Fibroblast of mammary gland (primary cell): ENCODE data around the gene NF1.

Source experiments
- DNase-seq: peaks from one replicate; pipeline ENCODE4 v3.0.0-alpha.2; 2010; ENCODE audit warnings: low read depth
- H3K4me3 ChIP-seq: 2 replicates; pipeline ENCODE4 v1.5.1; 2011; ENCODE audit warnings: low read depth, mild to moderate bottlenecking, low read length, moderate library complexity; ENCODE audit not compliant: control insufficient read depth
- TF ChIP-seq, protein P1 (sequence below): conservative IDR thresholded peaks from 2 replicates; pipeline ENCODE4 v1.5.1; 2011; ENCODE audit warnings: low read depth, low read length, inconsistent platforms; ENCODE audit not compliant: control insufficient read depth, insufficient read depth

Gene NF1

DNA sequence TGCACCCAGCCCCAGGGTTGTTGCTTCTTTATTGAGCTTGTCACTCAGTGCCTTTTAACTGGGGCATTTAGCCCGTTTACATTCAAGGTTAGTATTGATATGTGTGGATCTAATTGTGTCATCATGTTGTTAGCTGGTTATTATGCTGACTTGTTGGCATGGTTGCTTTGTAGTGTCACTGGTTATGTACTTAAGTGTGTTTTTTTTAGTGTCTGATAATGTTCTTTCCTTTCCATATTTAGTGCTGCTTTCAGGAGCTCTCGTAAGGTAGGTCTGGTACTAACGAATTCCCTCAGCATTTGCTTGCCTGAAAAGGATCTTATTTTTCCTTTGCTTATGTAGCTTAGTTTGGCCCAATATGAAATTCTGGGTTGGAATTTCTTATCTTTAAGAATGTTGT, 33.5 kb downstream of the NF1 start:
- H3K4me3 ChIP-seq: no peak overlapping the region

GRCh38 chr17:31130286-31131224, 35.8 kb downstream of the NF1 start:
- no peak for DNase-seq
- H3K4me3 ChIP-seq: no peak overlapping the region
- TF ChIP-seq, protein P1, sequence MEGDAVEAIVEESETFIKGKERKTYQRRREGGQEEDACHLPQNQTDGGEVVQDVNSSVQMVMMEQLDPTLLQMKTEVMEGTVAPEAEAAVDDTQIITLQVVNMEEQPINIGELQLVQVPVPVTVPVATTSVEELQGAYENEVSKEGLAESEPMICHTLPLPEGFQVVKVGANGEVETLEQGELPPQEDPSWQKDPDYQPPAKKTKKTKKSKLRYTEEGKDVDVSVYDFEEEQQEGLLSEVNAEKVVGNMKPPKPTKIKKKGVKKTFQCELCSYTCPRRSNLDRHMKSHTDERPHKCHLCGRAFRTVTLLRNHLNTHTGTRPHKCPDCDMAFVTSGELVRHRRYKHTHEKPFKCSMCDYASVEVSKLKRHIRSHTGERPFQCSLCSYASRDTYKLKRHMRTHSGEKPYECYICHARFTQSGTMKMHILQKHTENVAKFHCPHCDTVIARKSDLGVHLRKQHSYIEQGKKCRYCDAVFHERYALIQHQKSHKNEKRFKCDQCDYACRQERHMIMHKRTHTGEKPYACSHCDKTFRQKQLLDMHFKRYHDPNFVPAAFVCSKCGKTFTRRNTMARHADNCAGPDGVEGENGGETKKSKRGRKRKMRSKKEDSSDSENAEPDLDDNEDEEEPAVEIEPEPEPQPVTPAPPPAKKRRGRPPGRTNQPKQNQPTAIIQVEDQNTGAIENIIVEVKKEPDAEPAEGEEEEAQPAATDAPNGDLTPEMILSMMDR: no peak

More for the DNA sequence above, 33.5 kb downstream of the NF1 start:
- TF ChIP-seq, protein P1: no peak
- no peak for DNase-seq

GRCh38 chr17:31131299-31131698, 36.5 kb downstream of the NF1 start:
- no peak for DNase-seq
- TF ChIP-seq, protein P1: no peak
- no peak overlapping the region for H3K4me3 ChIP-seq

DNA sequence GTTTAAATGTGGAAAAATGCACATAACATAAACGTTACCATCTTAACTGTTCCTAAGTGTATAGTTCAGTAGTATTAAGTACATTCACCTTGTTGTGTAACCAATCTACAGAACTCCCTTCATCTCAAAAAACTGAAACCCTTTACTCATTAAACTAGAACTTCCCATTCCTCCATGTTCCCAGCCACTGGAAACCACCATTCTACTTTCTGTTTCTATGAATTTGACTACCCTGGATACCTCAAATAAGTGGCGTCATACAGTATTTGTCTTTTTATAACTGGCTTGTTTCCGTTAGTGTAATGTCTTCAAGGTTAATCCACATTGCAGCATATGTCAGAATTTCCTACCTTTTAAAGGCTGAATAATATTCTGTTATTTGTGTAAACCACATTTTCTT, 38.2 kb downstream of the NF1 start:
- TF ChIP-seq, protein P1: no peak
- no peak overlapping the region for H3K4me3 ChIP-seq
- DNase-seq: no peak

- peak; percentile 69 for DNase-seq
- no peak overlapping the region for H3K4me3 ChIP-seq
- TF ChIP-seq, protein P1: no peak
Observed at GRCh38 chr17:31134576-31134975, 39.8 kb downstream of the NF1 start.

DNA sequence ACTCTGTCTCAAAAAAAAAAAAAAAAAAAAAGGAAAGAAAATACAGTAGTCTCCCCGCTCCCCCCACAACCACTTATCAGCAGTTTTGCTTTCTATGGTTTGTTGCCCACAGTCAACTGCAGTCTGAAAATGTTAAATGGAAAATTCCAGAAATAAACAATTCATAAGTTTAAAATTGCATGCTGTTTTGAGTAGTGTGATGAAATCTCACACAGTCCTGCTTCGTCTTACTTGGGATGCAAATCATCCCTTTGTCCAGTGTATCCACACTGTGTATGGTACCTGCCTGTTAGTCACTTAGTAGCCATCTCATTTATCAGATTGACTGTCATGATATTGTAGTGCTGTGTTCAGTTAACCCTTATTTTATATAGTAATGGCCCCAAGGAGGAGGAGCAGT, 41.5 kb downstream of the NF1 start:
- TF ChIP-seq, protein P1: no peak
- no peak overlapping the region for H3K4me3 ChIP-seq
- peak; percentile 29 for DNase-seq
